Pericardium fibroblast (primary cell): ENCODE results near the gene SLC23A3. TPM values are rescaled to one million over a fixed set of nuclear protein-coding genes. Genes with fewer than 3 reads are reported as not detected.

Experiments used
- total RNA-seq: library from RNA; depleted of rRNA; stranded (reverse); fragments of >200 nt; gene quantifications from 2 replicates; pipeline ENCODE4 v1.2.3, GENCODE V29; 2015

SLC23A3 gene, protein sequence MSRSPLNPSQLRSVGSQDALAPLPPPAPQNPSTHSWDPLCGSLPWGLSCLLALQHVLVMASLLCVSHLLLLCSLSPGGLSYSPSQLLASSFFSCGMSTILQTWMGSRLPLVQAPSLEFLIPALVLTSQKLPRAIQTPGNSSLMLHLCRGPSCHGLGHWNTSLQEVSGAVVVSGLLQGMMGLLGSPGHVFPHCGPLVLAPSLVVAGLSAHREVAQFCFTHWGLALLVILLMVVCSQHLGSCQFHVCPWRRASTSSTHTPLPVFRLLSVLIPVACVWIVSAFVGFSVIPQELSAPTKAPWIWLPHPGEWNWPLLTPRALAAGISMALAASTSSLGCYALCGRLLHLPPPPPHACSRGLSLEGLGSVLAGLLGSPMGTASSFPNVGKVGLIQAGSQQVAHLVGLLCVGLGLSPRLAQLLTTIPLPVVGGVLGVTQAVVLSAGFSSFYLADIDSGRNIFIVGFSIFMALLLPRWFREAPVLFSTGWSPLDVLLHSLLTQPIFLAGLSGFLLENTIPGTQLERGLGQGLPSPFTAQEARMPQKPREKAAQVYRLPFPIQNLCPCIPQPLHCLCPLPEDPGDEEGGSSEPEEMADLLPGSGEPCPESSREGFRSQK
- total RNA-seq: 0.09 and 0.12 TPM in 2 replicates

GRCh38 chr2:219169930-219170654 lies at the start of gene SLC23A3:
Gene SLC23A3 (minus strand): TSS chr2:219170029. CDS start chr2:219169984, 45 bp downstream.

DNA sequence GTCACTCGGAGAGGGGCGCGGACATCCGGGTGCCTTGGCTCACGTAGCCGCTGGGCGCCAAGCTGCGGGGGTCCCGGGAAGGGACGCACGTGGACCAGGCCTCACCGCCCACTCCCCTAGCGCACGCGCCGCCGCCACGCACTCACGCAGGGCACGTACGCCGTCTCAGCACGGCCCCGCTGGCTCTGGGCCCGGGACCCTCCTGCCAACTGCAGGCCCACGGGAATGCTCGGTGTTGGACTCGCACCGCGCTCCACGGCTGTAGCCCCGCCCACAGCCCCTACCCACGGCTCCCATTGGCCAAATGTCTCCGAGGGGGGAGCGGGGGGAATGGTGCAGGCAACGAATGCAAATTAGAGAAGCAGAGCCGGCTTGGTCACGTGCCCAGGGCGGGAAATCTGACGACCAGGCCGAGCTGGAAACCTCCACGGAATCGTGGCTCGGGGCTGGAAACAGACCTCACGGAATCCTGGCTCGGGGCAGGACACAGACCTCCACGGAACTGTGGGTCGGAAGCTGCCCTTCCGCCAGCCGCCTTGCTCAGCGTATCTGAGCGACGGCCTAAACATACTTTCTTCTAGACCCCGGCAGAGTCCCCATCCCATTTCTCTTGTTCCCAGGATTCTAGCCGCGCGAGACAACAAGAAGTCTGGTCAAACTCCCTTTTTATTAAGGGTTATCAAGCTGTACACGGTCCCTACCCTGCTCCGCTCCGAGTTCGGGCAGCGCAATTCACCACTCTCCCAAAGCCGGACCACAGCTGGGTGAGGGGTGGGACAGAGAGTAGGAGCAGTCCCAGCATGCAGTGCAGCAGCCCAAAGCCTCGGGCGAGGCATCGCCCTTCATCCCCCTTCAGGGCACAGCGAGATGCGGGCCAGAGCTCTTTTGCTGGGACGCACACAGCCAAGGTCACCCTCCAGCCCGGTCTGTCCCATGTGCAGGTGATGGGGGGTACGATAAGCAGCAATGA lies 49.2 kb upstream of the SLC23A3 start, which contains the start of gene ABCB6:
Gene ABCB6, minus strand, starts transcription at position 227 of the 970 bp plus-strand sequence. CDS start 285 bp downstream, outside the sequence.

DNA sequence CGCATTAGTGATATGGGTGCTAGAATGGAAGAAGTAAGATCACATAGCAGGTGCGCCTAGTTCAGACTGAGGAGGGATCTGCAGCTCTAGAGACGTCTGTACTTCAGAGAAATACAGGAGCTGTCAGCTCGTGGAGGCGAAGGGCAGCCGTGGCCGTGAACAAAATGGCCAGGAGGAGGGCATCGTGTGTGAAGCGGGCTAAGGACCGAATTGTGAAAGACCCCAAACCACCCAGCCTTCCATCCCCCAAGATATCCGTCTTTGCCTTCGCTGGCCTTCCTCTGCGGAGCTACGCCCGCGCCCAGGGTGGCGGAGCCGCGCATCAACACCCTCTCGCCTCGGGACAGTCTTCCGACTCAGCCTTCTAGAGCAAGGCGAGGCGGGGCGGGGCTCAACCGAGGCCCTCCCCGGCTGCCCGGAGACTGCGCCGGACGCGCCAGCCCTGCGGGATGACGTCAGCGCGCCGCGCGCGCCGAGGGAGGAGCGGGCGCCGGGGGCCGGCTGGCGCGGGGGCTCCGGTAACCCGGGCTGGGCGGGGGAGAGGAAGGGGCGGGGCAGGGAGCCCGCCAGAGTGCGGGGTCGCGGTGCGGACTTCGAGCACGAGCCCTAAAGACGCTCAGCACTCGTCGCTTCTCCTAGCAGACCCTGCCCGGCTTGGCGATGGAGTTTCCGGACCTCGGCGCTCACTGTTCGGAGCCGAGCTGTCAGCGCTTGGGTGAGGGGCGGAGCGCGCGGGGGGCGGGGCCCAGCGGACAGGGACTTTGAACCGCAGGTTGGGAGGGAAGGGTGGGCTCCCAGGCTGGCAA lies 36.7 kb upstream of the SLC23A3 start, which contains the start of gene ZFAND2B:
Gene ZFAND2B, plus strand, starts transcription at position 455 of the 806 bp plus-strand sequence. Its CDS starts 206 bp downstream, at position 661.

DNA sequence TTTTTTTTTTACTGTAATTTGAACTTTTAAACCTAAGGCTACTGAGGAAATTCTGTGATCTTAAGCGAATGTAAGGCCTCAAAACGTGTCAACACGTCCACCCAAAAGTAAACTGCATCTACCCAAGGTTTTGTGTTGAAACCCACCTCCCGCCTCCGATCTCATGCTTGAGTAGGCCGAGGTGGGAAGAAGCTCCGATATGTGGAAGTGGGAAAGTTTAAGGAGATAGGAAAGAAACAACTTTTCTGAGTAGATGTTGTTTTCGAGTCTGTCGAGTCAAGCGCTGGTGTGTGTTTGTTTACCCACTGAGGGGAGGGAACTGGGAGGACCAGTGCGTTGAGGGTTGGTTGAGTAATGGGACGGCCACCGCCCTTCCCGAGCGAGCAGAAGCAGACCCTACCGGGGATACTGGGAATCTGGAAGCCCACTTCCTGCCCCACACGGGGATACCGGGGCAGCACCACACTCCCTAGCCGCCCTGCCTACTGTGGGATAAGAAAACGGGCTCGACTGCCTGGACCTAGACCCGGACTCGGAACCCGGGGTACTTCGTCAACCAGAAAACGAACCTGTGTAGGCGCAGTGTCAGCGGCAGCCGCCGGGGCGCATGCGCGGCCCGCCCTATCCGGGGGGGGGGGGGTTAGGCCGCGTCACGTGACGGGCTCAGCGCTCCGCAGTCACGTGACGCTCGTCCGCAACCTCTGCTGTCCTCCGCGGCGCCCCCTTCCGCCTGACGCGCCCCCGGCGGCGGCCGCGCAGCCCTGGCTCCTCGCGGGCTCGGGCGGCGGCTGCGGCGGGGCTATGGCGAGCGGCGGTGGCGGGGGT lies 7.9 kb upstream of the SLC23A3 start, which contains the start of gene RETREG2:
Gene RETREG2, plus strand, starts transcription at position 724 of the 825 bp plus-strand sequence. Its CDS starts 78 bp downstream, at position 802.

GRCh38 chr2:219176818-219177551 lies 7.2 kb upstream of the SLC23A3 start, which contains the start of gene CNPPD1:
Gene CNPPD1 (minus strand): TSS chr2:219176925. CDS start chr2:219176828, 97 bp downstream.

DNA sequence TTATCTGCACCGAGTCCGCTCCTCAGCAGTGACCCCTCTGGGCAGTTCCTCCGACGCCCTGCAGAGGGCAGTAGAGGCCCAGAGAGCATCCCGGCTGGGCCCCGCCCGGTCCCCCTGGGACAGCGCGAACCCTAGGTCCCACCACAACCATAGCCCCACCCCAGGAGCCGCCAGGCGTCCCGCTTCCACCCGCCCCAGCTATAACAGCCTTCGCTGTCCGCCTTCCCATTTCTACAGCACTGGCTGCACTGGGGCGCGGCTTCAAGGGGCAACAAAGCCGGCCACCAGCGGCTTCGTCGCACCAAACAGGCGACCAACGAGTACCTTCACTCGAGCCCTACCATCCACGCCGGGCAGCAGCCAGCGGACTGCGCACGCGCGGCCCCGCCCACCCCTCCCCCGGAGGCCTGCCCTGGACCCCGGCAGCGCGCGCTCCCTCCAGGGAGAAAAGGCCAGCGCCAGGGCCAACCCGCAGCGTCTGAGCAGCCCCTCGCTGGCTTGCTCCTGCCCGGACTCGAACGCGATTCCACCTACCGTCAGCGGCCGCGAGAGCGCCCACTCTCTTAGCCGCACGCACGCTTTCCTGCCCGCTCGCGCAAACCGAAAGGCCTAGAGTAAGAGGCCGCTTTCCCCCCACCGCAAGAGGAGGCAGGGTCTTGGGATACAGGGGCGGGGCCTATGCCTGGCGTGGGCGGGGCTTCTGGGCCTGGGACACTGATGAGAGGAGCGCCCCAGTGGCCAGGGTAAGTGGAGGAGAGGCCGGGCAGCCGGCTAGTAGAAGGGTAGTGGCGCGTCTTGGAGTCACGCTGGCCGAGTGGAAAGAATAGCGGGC lies 9.4 kb downstream of the SLC23A3 start, which contains the start of gene NHEJ1:
Gene NHEJ1, minus strand, starts transcription at position 630 of the 832 bp plus-strand sequence. CDS start 2,453 bp downstream, outside the sequence.

Other genes with a start within 250 kb of the SLC23A3 start
- not detected in 2 replicates for gene CDK5R2, start 210.4 kb downstream of the SLC23A3 start, total RNA-seq
- not detected in 2 replicates for gene FEV, start 184.8 kb downstream of the SLC23A3 start, total RNA-seq
- not detected in 2 replicates for gene CRYBA2, start 176.6 kb downstream of the SLC23A3 start, total RNA-seq
- not detected in 2 replicates for gene CFAP65, start 128.5 kb downstream of the SLC23A3 start, total RNA-seq
- 0.12 TPM in 1 of 2 replicates, not detected in the other for gene IHH, start 109.1 kb downstream of the SLC23A3 start, total RNA-seq
- 20.0 and 24.2 TPM in 2 replicates for gene NHEJ1, start 9.2 kb downstream of the SLC23A3 start, total RNA-seq
- 20.2 and 24.2 TPM in 2 replicates for gene CNPPD1, start 6.9 kb upstream of the SLC23A3 start, total RNA-seq
- 40.9 and 47.1 TPM in 2 replicates for gene RETREG2, start 8.2 kb upstream of the SLC23A3 start, total RNA-seq
- gene ZFAND2B, start 36.8 kb upstream of the SLC23A3 start, total RNA-seq: 26.0 and 28.9 TPM in 2 replicates
- gene ABCB6, start 48.9 kb upstream of the SLC23A3 start, total RNA-seq: 22.0 and 33.0 TPM in 2 replicates
- gene ATG9A, start 59.6 kb upstream of the SLC23A3 start, total RNA-seq: 50.3 and 60.6 TPM in 2 replicates
- 32.1 and 33.6 TPM in 2 replicates for gene ANKZF1, start 59.8 kb upstream of the SLC23A3 start, total RNA-seq
- 13.0 and 24.3 TPM in 2 replicates for gene GLB1L, start 75.4 kb upstream of the SLC23A3 start, total RNA-seq
- 12.2 and 13.4 TPM in 2 replicates for gene STK16, start 75.5 kb upstream of the SLC23A3 start, total RNA-seq
- gene TUBA4B, start 83.2 kb upstream of the SLC23A3 start, total RNA-seq: not detected in 2 replicates
- 2.0 and 6.0 TPM in 2 replicates for gene TUBA4A, start 83.9 kb upstream of the SLC23A3 start, total RNA-seq
- gene DNAJB2, start 109.3 kb upstream of the SLC23A3 start, total RNA-seq: 31.4 and 35.7 TPM in 2 replicates
- 4.6 and 6.0 TPM in 2 replicates for gene PTPRN, start 139.4 kb upstream of the SLC23A3 start, total RNA-seq
- not detected in 2 replicates for gene RESP18, start 162.7 kb upstream of the SLC23A3 start, total RNA-seq
- 58.1 and 63.8 TPM in 2 replicates for gene DNPEP, start 217.9 kb upstream of the SLC23A3 start, total RNA-seq
- gene DES, start 248.3 kb upstream of the SLC23A3 start, total RNA-seq: 98.0 and 165 TPM in 2 replicates